Sigmoid colon (tissue), 4 donors: ENCODE results near the gene CCR8.

Source experiments
- POLR2A ChIP-seq, 2 donors: fragments of 450-650 bp; IDR thresholded peaks; one replicate each; pipeline ENCODE4 v1.6.1; 2016; ENCODE audit warnings: antibody characterized with exemption in 2 of 2, mild to moderate bottlenecking in 2 of 2, moderate library complexity in 2 of 2
- POLR2AphosphoS5 ChIP-seq, 4 donors: sonication (generic); formaldehyde crosslinking; IDR thresholded peaks; one replicate each; pipeline ENCODE4 v1.6.1; 2017; ENCODE audit warnings: antibody characterized with exemption in 4 of 4
- TF ChIP-seq, protein P1 (sequence below), 4 experiments: fragments of 450-650 bp in 3 of 4; fragments of 200-600 bp in 1 of 4; IDR thresholded peaks; one replicate each; pipeline ENCODE4 v1.5.1; 2016 to 2019; ENCODE audit warnings: antibody characterized with exemption in 4 of 4, mild to moderate bottlenecking in 3 of 4, moderate library complexity in 2 of 4

DNA sequence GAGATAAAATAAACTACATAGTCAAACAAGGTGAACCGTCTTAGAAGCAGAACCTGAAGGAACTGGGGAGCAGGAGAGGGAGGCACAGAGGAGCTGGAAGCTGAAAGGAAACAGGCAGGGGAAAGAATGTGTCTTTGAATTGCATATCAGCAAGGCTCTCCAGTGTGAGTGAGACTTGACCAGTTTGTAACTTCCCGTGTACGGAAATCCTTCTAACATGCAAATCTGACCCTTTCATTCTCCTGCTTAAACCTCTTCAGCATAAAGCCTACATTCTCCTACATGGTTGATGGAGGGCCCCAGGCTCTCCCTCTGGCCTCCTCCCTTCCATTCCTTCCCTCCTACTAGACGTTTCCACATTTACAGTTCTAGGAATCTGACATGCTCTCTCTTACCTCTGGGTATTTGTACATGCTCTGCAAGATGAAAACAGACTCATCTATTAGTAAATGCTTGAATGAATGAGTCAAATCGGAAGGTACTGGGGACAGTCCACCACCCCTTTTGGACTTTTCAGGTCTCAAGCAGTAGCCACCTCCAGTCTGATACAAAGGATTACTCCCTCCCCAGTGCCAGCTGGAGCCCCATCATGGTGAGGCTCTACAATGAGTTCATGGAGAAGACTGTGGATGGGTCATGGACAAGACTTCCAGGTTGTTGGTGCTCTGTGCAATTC, 47.6 kb downstream of the CCR8 start:
- TF ChIP-seq, protein P1, sequence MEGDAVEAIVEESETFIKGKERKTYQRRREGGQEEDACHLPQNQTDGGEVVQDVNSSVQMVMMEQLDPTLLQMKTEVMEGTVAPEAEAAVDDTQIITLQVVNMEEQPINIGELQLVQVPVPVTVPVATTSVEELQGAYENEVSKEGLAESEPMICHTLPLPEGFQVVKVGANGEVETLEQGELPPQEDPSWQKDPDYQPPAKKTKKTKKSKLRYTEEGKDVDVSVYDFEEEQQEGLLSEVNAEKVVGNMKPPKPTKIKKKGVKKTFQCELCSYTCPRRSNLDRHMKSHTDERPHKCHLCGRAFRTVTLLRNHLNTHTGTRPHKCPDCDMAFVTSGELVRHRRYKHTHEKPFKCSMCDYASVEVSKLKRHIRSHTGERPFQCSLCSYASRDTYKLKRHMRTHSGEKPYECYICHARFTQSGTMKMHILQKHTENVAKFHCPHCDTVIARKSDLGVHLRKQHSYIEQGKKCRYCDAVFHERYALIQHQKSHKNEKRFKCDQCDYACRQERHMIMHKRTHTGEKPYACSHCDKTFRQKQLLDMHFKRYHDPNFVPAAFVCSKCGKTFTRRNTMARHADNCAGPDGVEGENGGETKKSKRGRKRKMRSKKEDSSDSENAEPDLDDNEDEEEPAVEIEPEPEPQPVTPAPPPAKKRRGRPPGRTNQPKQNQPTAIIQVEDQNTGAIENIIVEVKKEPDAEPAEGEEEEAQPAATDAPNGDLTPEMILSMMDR (IDR thresholded peaks at IDR 0.05), result no peak
- no peak for TF ChIP-seq POLR2A (IDR thresholded peaks at IDR 0.05)
- no peak for TF ChIP-seq POLR2AphosphoS5 (IDR thresholded peaks at IDR 0.05)
